ENCODE measurements around the gene BLNK. TPM values are rescaled to one million over a fixed set of nuclear protein-coding genes. Genes with fewer than 3 reads are reported as not detected.

Gene BLNK
- total RNA-seq, 1 donor from 2014 or later, result 11.2 TPM

DNA sequence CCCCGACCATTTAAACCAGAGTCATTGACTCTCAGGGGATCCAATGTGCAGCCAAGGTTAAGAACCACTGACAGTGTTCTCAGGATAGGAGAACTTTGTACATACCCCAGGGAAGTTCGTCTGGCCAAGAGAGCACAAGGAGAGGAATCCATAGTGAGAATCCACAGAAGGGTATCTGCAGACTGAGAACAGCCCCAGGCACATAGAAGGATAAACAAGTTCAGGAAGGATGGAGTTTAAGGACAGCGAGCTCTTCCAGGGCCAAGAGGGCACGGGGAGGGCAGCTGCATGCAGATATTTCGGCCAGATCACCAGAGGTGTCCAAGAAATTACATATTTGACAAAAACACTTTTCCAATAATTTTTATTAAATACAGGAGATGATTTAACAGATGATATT lies 16.4 kb downstream of the BLNK start:
- Histone ChIP-seq H3K9me3 (no peaks in the 10 kb centered on the region), H3K36me3 (no peaks in the 10 kb centered on the region), H3K4me3 (no peak overlapping the region), H3K4me1 (peaks cover 24% of the 10 kb centered on the region), H3K27me3 (ENCODE audit: low read depth) (no peaks in the 10 kb centered on the region), H3K27ac (no peak overlapping the region)
- intact Hi-C loops (cut with DNase I), result no loop called here
- ATAC-seq, result no peak
- no peak for DNase-seq
- TF ChIP-seq, protein P1, sequence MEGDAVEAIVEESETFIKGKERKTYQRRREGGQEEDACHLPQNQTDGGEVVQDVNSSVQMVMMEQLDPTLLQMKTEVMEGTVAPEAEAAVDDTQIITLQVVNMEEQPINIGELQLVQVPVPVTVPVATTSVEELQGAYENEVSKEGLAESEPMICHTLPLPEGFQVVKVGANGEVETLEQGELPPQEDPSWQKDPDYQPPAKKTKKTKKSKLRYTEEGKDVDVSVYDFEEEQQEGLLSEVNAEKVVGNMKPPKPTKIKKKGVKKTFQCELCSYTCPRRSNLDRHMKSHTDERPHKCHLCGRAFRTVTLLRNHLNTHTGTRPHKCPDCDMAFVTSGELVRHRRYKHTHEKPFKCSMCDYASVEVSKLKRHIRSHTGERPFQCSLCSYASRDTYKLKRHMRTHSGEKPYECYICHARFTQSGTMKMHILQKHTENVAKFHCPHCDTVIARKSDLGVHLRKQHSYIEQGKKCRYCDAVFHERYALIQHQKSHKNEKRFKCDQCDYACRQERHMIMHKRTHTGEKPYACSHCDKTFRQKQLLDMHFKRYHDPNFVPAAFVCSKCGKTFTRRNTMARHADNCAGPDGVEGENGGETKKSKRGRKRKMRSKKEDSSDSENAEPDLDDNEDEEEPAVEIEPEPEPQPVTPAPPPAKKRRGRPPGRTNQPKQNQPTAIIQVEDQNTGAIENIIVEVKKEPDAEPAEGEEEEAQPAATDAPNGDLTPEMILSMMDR (IDR thresholded peaks at IDR 0.05), result no peak

DNA sequence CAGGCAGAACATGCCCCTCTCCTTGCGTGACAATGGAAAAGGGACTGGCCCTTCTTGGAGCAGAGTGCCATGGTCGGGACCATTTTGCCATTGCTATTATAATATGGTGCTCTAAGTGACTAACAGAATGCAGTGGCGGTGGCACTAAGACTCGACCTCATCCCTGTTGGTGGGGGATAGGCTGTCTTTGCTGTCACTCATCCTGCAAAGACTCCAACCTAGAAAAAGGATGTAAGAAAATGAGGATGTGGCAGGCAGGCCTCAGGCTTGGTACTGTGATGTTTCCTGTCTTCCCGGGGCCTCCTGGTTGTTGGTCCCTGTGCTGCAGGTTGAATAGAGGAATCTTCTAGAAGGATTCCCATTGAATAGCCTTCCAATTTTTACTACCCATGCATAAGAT lies 18.6 kb downstream of the BLNK start:
- intact Hi-C loops (cut with DNase I), result no loop called here
- TF ChIP-seq, protein P1 (IDR thresholded peaks at IDR 0.05), result no peak
- Histone ChIP-seq H3K4me1 (peaks cover 7% of the 10 kb centered on the region), H3K4me3 (no peak overlapping the region), H3K27ac (no peak overlapping the region), H3K36me3 (no peaks in the 10 kb centered on the region), H3K9me3 (no peaks in the 10 kb centered on the region), H3K27me3 (ENCODE audit: low read depth) (no peaks in the 10 kb centered on the region)
- DNase-seq, result no peak
- no peak for ATAC-seq

DNA sequence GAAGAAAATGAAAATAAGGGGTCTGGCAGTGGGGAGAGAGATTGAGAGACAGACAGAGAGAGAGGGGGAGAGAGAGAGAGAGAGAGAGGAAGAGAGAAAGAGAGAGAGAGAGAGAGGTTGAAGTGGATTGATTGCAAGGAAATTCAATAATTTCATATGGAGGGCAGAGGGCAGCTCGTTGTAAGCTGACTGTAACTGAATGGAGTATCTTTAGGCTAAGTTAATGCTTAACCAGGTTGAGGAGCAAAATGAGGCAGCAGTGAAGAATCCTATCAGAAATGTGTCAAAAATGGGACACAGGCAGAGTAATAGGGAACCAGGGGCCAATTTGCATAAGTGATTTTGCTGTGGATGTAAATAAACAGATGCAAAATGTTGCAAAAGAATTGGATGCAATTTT lies 21.0 kb downstream of the BLNK start:
- no peaks in the 10 kb centered on the region for H3K27me3 ChIP-seq (ENCODE audit: low read depth)
- no peaks in the 10 kb centered on the region for H3K36me3 ChIP-seq
- intact Hi-C loops (cut with DNase I), result no loop called here
- ATAC-seq (no peak), DNase-seq (no peak)
- H3K4me3 ChIP-seq, result no peak overlapping the region
- TF ChIP-seq, protein P1 (IDR thresholded peaks at IDR 0.05), result no peak
- H3K4me1 ChIP-seq, result no peaks in the 10 kb centered on the region
- no peak overlapping the region for H3K27ac ChIP-seq
- H3K9me3 ChIP-seq, result no peaks in the 10 kb centered on the region

DNA sequence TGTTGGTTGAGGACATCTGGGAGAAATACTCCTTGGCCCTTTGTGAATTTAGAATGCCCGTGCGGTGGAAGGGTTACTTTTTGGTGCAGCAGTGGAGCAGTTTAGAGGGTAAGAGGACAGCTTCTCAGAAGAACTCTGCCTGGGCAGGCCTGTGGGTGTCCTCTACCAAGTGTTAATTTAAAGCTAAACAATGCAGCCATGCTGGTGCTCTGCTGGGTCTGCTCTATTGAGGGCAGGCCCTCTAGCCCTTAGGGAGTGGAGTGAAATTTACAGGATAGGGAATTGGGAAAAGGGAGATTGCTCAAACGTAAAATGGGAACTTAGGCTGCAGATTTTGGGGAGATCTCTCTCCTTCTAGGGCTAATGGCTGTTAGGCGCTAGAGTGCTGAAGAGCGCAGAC lies 22.1 kb downstream of the BLNK start:
- Histone ChIP-seq H3K27ac (no peak overlapping the region), H3K4me3 (no peak overlapping the region), H3K36me3 (no peaks in the 10 kb centered on the region), H3K27me3 (ENCODE audit: low read depth) (no peaks in the 10 kb centered on the region), H3K9me3 (no peaks in the 10 kb centered on the region), H3K4me1 (no peaks in the 10 kb centered on the region)
- DNase-seq (no peak), ATAC-seq (no peak)
- TF ChIP-seq, protein P1 (IDR thresholded peaks at IDR 0.05), result no peak
- intact Hi-C loops (cut with DNase I), result no loop called here

DNA sequence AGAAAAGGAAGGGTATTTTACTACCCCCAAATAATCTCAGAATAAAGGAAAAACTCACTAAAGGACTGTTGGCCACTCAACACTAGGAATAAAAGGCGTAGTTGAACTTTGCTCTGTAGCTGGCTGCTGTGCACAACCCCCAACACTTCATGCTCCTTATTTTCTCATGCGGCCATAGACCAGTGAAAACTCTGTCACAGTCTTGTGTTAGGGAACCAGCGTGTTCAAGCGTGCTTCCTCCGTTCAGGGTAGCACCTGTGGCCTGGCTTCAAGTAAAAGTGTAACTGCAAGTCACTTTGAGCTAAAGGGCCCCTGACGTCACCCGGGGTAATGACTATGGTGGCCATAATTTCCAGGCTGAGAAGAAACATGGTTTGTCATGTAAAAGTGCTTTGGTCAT lies 27.0 kb downstream of the BLNK start:
- no peak overlapping the region for H3K4me3 ChIP-seq
- H3K36me3 ChIP-seq, result no peaks in the 10 kb centered on the region
- TF ChIP-seq, protein P1 (IDR thresholded peaks at IDR 0.05), result no peak
- no peaks in the 10 kb centered on the region for H3K9me3 ChIP-seq
- ATAC-seq, result no peak
- H3K27me3 ChIP-seq (ENCODE audit: low read depth), result no peaks in the 10 kb centered on the region
- DNase-seq, result no peak
- no peak overlapping the region for H3K27ac ChIP-seq
- intact Hi-C loops (cut with DNase I), result no loop called here
- H3K4me1 ChIP-seq, result no peaks in the 10 kb centered on the region

DNA sequence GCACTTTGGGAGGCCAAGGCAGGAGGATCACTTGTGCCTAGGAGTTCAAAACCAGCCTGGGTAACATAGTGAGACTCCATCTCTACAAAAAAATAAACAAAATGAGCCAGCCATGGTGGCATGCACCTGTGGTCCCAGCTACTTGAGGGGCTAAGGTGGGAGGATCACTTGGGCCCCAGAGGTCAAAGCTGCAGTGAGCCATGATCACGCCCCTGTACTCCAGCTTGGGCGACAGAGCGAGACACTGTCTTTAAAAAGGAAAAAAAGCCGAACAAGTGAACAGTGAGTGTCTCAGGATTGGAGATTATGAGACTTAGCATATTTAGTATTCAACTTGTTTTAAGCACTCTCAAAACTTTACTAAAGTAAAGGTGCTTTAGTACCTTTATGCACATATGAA lies 28.1 kb downstream of the BLNK start:
- intact Hi-C loops (cut with DNase I), result no loop called here
- Histone ChIP-seq H3K27ac (no peak overlapping the region), H3K4me1 (no peaks in the 10 kb centered on the region), H3K9me3 (no peaks in the 10 kb centered on the region), H3K27me3 (ENCODE audit: low read depth) (no peaks in the 10 kb centered on the region), H3K36me3 (no peaks in the 10 kb centered on the region), H3K4me3 (no peak overlapping the region)
- no peak for ATAC-seq
- TF ChIP-seq, protein P1 (IDR thresholded peaks at IDR 0.05), result no peak
- no peak for DNase-seq

Data from lower lobe of right lung (tissue), 2 donors.